ENCODE data around the gene ATP1A3.

- TF ChIP-seq CTCF (IDR thresholded peaks at IDR 0.05), result no peak
- TF ChIP-seq EZH2 (IDR thresholded peaks at IDR 0.05; ENCODE audit: borderline replicate concordance, insufficient read depth, low read depth, low read length, poor library complexity, severe bottlenecking), result no peak
Measured at GRCh38 chr19:42006569-42006968, 12.5 kb upstream of the ATP1A3 start.

Measured in B cell (primary cell).